HG03432 (cell line): ENCODE measurements around the gene IMMP2L.

Experiments
- ATAC-seq: cut with Tn5 transposase; IDR thresholded peaks from one replicate; pipeline ENCODE4 v1.9.1; 2021; ENCODE audit warnings: mild to moderate bottlenecking, moderate library complexity; ENCODE audit not compliant: unreplicated experiment

Gene IMMP2L

DNA sequence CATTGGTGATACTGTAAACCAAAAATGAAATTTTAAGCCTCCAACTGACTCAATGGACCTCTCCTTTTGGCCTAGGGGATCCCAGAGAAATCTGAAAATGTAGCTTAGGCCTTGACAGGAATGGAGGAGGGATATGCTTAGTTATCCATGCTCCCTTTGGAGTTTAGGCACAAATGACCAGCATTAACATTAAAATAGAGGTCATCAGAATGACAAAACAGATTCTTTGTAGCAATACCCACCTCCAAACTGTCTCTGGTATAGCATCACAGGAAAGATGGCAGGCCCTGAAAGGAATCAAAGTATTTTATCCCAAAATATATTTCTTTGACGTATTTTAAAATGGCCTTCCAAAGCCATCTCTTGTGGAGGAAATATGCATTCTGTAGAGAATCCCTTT is 510.5 kb downstream of the IMMP2L start:
- ATAC-seq, result no peak

DNA sequence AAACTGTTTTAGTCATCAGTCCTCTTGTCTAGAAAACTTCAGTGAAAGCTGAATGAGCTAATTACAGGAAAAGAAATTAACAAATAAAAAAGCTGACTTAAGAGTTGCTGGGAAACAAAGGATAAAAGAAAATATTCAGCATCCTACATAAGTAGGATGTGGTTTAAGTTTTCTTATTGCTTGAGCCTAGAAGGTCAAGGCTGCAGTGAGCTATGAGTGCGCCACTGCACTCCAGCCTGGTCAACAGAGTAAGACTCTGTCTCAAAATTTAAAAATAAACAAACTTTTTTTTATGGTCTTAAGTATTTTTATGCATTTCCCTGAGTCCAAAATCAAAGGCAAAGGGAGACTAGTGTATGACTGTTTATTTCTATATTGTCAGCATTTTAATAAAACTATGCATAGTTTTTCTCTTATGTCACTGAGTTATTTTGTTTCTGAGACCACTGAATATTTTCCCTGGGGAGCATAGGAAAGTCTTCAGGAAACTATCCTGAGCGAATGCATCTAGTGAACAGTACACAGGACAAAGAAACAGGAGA is 511.3 kb downstream of the IMMP2L start:
- no peak for ATAC-seq

GRCh38 chr7:111049971-111050680 is 512.2 kb downstream of the IMMP2L start:
- ATAC-seq, result no peak

DNA sequence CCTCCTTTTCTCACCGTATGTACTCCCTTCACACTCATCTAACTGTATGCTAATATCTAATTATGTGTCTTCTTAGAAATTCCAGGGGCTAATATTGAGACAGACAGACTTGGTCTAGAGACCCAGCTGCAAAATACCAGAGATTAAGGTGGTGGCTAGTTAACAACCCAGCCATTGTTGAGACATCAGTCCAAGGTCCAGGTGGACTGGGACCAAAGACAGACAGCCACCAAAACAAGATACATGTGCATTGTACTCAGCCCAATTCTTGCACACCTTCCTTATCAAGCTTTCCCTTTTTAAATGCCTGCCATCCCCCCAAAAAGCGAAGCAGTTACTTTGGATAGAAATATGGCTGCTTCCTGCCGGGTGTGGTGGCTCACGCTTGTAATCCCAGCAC is 514.7 kb downstream of the IMMP2L start:
- no peak for ATAC-seq

GRCh38 chr7:111045449-111045848 is 516.8 kb downstream of the IMMP2L start:
- no peak for ATAC-seq

DNA sequence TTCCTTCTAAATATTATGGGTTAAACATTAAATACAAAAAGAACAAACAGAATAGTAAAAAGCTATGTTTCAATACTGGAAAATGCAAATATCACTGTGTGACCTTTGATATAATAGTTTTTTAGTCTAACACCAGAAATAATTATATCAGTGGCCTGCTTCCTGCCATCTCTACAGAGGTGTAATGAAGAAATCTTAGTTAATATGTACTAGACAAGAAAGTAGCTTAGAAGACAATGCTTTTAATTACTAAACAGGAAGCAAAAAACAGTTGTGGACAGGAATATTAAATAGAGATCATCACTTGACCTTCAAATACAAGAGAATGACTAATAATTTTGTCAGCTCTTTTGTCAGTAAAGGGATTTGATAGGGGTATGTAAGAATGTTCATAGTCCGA is 518.7 kb downstream of the IMMP2L start:
- ATAC-seq, result peak; percentile 96

DNA sequence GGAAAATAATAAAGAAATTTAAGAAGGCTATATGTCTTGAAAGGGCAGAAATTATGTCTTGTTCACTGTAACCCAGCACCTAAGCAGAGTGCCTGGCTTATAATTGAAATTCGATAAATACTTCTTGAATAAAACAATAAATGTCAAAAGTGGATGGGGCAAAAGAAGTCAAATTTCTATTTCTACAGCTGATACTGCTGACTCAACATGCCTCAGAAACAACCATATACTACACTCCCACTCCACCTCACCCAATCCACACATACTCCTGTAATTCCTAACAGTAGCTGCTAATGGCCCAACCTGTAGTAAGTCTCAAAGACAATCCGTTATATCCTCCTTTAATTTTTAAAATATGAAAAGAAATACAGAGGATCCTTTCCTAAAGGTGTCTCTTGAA is 519.5 kb downstream of the IMMP2L start:
- no peak for ATAC-seq

- ATAC-seq, result no peak
Measured at GRCh38 chr7:111041577-111041976, 520.7 kb downstream of the IMMP2L start.

GRCh38 chr7:111038185-111038584 is 524.1 kb downstream of the IMMP2L start:
- ATAC-seq, result no peak

DNA sequence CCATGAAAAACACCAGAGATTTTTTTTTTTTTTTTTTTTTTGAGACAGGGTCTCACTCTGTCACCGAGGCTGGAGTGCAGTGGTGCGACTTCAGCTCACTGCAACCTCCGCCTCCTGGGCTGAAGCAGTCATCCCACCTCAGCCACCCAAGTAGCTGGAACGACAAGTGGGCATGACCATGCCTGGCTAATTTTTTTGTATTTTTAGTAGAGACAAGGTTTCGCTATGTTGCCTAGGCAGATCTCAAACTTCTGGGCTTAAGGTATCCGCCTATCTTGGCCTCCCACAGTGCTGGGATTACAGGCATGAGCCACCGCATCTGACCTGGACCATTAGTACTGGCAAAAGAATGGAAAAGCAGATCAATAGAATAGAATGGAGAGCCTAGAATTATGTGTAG is 530.4 kb downstream of the IMMP2L start:
- ATAC-seq, result no peak

- ATAC-seq, result no peak
Measured at GRCh38 chr7:111030336-111030735, 532.0 kb downstream of the IMMP2L start.

DNA sequence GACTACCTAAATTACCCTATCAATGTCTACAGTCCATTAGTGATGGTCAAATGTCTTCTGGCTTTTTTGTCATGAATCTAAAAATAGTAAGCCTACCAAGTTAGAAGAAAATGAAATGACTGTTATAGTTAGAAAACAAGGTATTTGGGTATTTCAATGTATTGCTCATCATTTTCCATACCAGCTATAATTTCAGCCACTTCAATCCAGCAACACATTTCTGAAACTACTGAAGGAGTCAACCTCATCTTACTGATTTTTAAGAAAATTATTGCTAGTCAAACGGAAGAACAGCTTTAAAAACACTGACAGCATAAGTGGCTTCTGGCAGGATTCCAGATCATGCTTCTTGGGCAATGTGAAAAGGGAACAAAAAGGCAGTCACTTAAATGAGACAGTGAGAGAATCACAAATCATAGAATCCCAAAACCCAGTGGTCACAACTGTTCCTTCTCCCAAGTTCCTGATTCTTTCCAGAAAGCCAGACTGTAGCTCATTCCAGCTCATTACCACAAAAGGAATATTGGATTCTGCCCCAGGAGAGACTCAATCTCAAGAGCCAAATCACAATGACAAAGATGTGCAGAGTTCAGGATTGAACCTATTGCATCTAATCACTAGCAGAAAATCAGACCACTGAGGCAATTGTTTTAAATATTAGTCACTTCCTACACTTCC is 532.6 kb downstream of the IMMP2L start:
- ATAC-seq, result peak; percentile 77

DNA sequence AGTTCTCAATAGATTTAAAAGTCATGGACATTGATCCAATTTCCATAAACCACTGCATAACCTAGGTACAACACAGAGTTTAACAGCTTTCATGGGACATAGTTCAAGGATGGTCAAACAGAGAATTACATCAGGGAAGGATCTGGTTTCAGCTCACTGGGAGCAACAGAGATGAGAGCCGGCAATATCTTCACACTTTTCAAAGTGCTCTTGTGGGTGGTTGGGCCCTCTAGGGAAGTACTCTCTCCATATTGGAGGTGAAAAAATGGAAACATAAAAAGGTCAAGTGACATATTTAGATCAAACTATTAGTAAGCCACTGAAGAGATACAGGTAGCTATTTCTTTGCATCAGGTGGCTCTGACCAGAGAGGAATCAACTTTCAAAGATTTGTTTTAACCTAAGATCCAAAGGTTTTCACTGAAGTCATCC is 533.1 kb downstream of the IMMP2L start:
- peak; percentile 19 for ATAC-seq

- ATAC-seq, result no peak
Measured at GRCh38 chr7:111027396-111027795, 534.9 kb downstream of the IMMP2L start.

- ATAC-seq, result no peak
Measured at GRCh38 chr7:111026806-111027205, 535.5 kb downstream of the IMMP2L start.

DNA sequence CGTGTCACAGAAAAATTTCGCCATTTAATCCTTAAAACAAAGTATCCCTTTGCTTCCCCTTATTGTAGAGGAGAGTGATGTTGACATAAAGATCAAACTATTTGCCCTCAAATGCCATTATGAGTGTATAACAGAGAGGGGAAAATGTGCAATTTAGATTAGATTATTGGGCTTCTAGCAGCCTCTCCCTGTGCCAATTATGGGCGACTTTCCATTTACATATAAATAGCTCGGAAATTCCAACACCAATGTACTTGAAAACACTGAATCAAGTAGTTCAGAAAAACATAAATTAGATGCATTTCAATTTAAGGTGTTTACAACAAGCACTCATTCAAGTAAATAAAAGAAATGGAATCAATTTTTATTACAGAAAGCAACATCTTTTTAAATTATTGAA is 535.9 kb downstream of the IMMP2L start:
- ATAC-seq, result no peak

DNA sequence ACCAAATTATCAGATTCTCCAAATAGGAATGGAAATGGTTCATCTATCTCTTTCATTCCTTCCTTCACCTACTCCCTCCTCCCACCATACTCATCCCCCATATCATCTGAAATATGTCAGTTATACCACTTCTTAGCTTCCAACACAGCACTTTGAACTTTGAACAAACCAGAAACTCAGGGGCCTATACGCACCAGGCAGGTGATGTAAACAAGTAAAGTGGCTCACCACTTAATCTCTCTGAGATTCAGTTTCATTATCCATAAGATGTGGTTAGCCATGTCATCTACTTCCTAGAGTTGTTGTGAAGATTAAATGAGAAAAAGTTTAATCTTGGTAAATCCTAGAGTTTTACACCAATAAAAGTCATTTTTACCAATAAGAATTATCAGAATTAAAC is 537.3 kb downstream of the IMMP2L start:
- peak; percentile 42 for ATAC-seq

DNA sequence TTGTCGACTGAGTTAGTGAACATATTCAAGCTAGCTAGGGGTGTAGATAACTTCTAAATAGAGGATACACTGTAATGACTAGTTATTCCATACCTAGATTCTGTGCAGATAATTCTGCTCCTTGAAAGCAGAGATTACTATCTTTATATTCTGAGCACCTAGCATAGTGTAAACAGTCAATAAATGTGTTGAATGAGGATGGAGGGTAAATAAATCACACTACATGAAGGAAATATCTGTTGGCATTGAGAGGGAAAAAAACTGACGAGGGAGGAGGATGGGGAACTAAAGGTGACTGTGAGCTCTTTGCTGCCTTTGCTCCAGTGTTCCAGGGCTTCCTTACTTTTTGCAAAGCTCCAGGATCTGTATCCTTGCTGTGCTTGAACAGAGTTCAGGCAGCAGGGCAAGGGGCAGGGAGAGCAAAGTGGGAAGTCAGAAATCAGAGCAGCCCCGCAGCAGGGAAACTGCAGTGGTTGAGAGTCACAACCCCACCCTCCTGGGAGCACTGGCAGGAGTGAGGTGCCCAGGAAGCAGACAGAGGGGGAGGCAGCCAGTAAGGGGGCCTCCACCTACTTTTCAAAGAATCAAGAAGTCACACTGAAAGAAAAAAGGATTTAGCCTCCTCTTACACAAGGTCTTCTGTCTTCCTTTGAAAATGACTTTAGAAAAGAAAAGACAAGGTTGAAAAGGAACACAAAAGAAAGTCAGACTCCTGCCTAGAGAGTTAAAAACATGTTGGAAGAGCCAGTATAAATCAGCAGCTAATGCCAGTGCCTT is 543.1 kb downstream of the IMMP2L start:
- no peak for ATAC-seq

- ATAC-seq, result no peak
Measured at GRCh38 chr7:111018447-111018846, 543.8 kb downstream of the IMMP2L start.

DNA sequence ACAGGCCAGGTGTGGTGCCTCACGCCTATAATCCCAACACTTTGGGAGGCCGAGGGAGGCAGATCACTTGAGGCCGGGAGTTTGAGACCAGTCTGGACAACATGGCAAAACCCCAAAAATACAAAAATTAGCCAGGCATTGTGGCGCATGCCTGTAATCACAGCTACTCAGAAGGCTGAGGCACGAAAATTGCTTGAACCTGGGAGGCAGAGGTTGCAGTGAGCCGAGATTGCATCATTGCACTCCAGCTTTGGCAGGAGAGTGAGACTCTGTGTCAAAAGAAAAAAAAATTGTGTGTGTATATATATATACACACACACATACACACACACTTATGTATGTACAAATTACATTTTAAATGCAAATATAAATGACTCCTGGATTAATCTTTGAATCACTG is 548.2 kb downstream of the IMMP2L start:
- ATAC-seq, result no peak

GRCh38 chr7:111012799-111013675 is 549.3 kb downstream of the IMMP2L start:
- peak; percentile 98 for ATAC-seq
